Measurements from ENCODE around the gene TNIP2.

- no peak for TF ChIP-seq CTCF (IDR thresholded peaks at IDR 0.05)
- no peak for TF ChIP-seq POLR2A (IDR thresholded peaks at IDR 0.05)
These were observed 40.7 kb downstream of the TNIP2 start for GRCh38 chr4:2715426-2715825.

All from Peyer's patch (tissue), 4 donors.